DOHH2 (cell line): ENCODE data around the gene NF1.
A peak's percentile ranks its signal among the peaks of the same experiment; 100 is the strongest.
"Not testable (repeated sequence)": the region's sequence is repeated elsewhere in the genome, so short reads cannot be mapped to it uniquely, and the experiment has no call there.

ENCODE experiments used
- H3F3A ChIP-seq: fragments of 200-600 bp; sonication (generic), shearing (Covaris generic); 2 replicates; pipeline ENCODE4 v1.6.0; 2016; ENCODE audit warnings: antibody characterized with exemption, mild to moderate bottlenecking; ENCODE audit not compliant: control insufficient read depth, insufficient read depth
- H3K27ac ChIP-seq: fragments of 200-600 bp; sonication (generic); 2 replicates; pipeline ENCODE4 v1.5.1; 2014; ENCODE audit warnings: low read depth, mild to moderate bottlenecking, low read length, moderate library complexity
- H3K27me3 ChIP-seq: fragments of 200-600 bp; sonication (generic); 2 replicates; pipeline ENCODE4 v1.6.1; 2014; ENCODE audit warnings: mild to moderate bottlenecking, low read length, mixed read lengths; ENCODE audit not compliant: control insufficient read depth
- H3K36me3 ChIP-seq: fragments of 200-600 bp; sonication (generic); 2 replicates; pipeline ENCODE4 v1.6.1; 2014; ENCODE audit warnings: mild to moderate bottlenecking, low read length, moderate library complexity, mixed read lengths; ENCODE audit not compliant: control insufficient read depth
- H3K4me1 ChIP-seq: fragments of 200-600 bp; sonication (generic); 2 replicates; pipeline ENCODE4 v1.6.1; 2014; ENCODE audit warnings: mild to moderate bottlenecking, low read length, mixed read lengths; ENCODE audit not compliant: control insufficient read depth
- H3K4me2 ChIP-seq: fragments of 200-600 bp; sonication (generic); 2 replicates; pipeline ENCODE4 v1.6.0; 2014; ENCODE audit warnings: mild to moderate bottlenecking, low read length, moderate library complexity
- H3K4me3 ChIP-seq: fragments of 200-600 bp; sonication (generic); 2 replicates; pipeline ENCODE4 v1.5.1; 2014; ENCODE audit warnings: mild to moderate bottlenecking, low read length, mixed read lengths
- H3K79me2 ChIP-seq: fragments of 200-600 bp; sonication (generic); 2 replicates; pipeline ENCODE4 v1.6.1; 2014; ENCODE audit warnings: mild to moderate bottlenecking, low read length, mixed read lengths; ENCODE audit not compliant: control insufficient read depth
- H3K9me2 ChIP-seq: fragments of 200-600 bp; sonication (generic); replicated peaks from 2 replicates; pipeline ENCODE4 v1.6.1; 2014; ENCODE audit warnings: mild to moderate bottlenecking, low read length, mixed read lengths; ENCODE audit not compliant: control insufficient read depth
- H3K9me3 ChIP-seq: fragments of 200-600 bp; sonication (generic); 2 replicates; pipeline ENCODE4 v1.6.1; 2014; ENCODE audit warnings: antibody characterized with exemption, low read length, mixed read lengths; ENCODE audit not compliant: control insufficient read depth, insufficient read depth
- H4K20me1 ChIP-seq: fragments of 200-600 bp; sonication (generic); 2 replicates; pipeline ENCODE4 v1.6.0; 2014; ENCODE audit warnings: low read depth, mild to moderate bottlenecking, antibody characterized with exemption, low read length, moderate library complexity; ENCODE audit not compliant: control insufficient read depth, insufficient read depth
- CTCF ChIP-seq: fragments of 200-600 bp; sonication (generic); IDR thresholded peaks from one replicate; pipeline ENCODE4 v1.5.1; 2014; ENCODE audit warnings: antibody characterized with exemption, mild to moderate bottlenecking, low read depth, low read length; ENCODE audit not compliant: poor library complexity, severe bottlenecking
- EZH2phosphoT487 ChIP-seq: fragments of 200-600 bp; sonication (generic); IDR thresholded peaks from 2 replicates; pipeline ENCODE4 v1.6.1; 2017; ENCODE audit warnings: borderline replicate concordance, mild to moderate bottlenecking, antibody characterized with exemption, low read length, moderate library complexity, mixed read lengths

The NF1 gene

GRCh38 chr17:31112001-31112661 lies 17.4 kb downstream of the NF1 start:
- Histone ChIP-seq H3K9me3 (no peaks in the 10 kb centered on the region), H4K20me1 (0 out of 2 replicates have a peak, but pooled peaks cover 2% of the 10 kb centered on the region), H3K4me3 (peak overlapping the region; percentile 4; the same call in 1 of the 2 replicates), H3K27me3 (no peaks in the 10 kb centered on the region), H3K27ac (no peak overlapping the region), H3K9me2 (no peaks in the 10 kb centered on the region), H3K36me3 (peaks cover 6% of the 10 kb centered on the region), H3K79me2 (peaks cover 85% of the 10 kb centered on the region), H3K4me2 (peak overlapping the region; percentile 24), H3F3A (peaks cover 4% of the 10 kb centered on the region; the same call in 1 of the 2 replicates), H3K4me1 (peaks cover 42% of the 10 kb centered on the region)
- TF ChIP-seq CTCF (no peak), EZH2phosphoT487 (no peak)

DNA sequence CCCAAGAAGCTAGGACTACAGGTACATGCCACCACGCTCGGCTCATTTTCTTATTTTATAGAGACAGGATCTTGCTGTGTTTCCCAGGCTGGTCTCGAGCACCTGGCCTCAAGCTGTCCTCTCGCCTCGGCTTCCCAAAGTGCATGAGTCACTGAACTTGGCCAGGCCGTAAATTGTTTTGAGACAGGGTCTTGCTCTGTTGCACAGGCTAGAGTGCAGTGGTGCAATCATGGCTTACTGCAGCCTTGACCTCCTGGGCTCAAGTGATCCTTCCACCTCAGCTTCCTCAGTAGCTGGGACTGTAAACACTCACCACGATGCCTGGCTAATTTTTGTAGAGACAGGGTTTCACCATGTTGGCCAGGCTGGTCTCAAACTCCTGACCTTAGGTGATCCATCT lies 18.6 kb downstream of the NF1 start:
- H4K20me1 ChIP-seq, H3K9me3 ChIP-seq, H3F3A ChIP-seq, H3K36me3 ChIP-seq, H3K27me3 ChIP-seq, H3K27ac ChIP-seq, H3K9me2 ChIP-seq: not testable (repeated sequence)
- H3K79me2 ChIP-seq: peaks cover 82% of the 10 kb centered on the region
- peak overlapping the region; percentile 24 for H3K4me2 ChIP-seq
- H3K4me1 ChIP-seq: peaks cover 42% of the 10 kb centered on the region
- H3K4me3 ChIP-seq: peak overlapping the region; percentile 4; the same call in 1 of the 2 replicates

- H3F3A ChIP-seq: peaks cover 4% of the 10 kb centered on the region; the same call in 1 of the 2 replicates
- no peaks in the 10 kb centered on the region for H3K9me3 ChIP-seq
- H3K27ac ChIP-seq: no peak overlapping the region
- H3K27me3 ChIP-seq: no peaks in the 10 kb centered on the region
- H3K4me3 ChIP-seq: no peak overlapping the region
- TF ChIP-seq EZH2phosphoT487 (no peak), CTCF (no peak)
- H3K36me3 ChIP-seq: peaks cover 6% of the 10 kb centered on the region; the same call in 1 of the 2 replicates
- 0 out of 2 replicates have a peak, but pooled peaks cover 2% of the 10 kb centered on the region for H4K20me1 ChIP-seq
- H3K79me2 ChIP-seq: peaks cover 82% of the 10 kb centered on the region
- H3K9me2 ChIP-seq: no peaks in the 10 kb centered on the region
- H3K4me1 ChIP-seq: peaks cover 42% of the 10 kb centered on the region
- H3K4me2 ChIP-seq: no peak overlapping the region; the same call in 1 of the 2 replicates
These were observed 19.2 kb downstream of the NF1 start for GRCh38 chr17:31113939-31114338.

- 0 out of 2 replicates have a peak, but pooled peaks cover 2% of the 10 kb centered on the region for H4K20me1 ChIP-seq
- peaks cover 36% of the 10 kb centered on the region for H3K4me1 ChIP-seq
- TF ChIP-seq CTCF: no peak
- no peak for TF ChIP-seq EZH2phosphoT487
- H3K27me3 ChIP-seq: no peaks in the 10 kb centered on the region
- no peak overlapping the region for H3K4me2 ChIP-seq
- H3K79me2 ChIP-seq: peaks cover 78% of the 10 kb centered on the region
- H3K4me3 ChIP-seq: no peak overlapping the region
- peaks cover 4% of the 10 kb centered on the region; the same call in 1 of the 2 replicates for H3F3A ChIP-seq
- H3K9me3 ChIP-seq: no peaks in the 10 kb centered on the region
- no peaks in the 10 kb centered on the region for H3K9me2 ChIP-seq
- H3K27ac ChIP-seq: no peak overlapping the region
- H3K36me3 ChIP-seq: peaks cover 6% of the 10 kb centered on the region; the same call in 1 of the 2 replicates
These were observed 20.3 kb downstream of the NF1 start for GRCh38 chr17:31114956-31115555.
